Heart left ventricle (tissue), 13 donors: ENCODE results near the gene EID1.

Experiments used
- POLR2A ChIP-seq, 2 donors: fragments of 450-650 bp; IDR thresholded peaks; one replicate each; pipeline ENCODE4 v1.6.1; 2017; ENCODE audit warnings: antibody characterized with exemption in 2 of 2, mild to moderate bottlenecking in 2 of 2, moderate library complexity in 2 of 2
- TF ChIP-seq, protein P1 (sequence below), 12 donors: fragments of 200-600 bp; sonication (generic) in 4 of 12; IDR thresholded peaks; one replicate each; pipeline versions ENCODE4 v1.5.0 to v1.8.0; 2018 to 2022; ENCODE audit warnings: antibody characterized with exemption in 12 of 12, mild to moderate bottlenecking in 5 of 12
- donor health status: ischemic (EF 13 %, LVEDD 7.1; RV severe dilation, severe dysfunction).
- donor health status: DM: no; HTN: yes; CAD: no.
- donor health status: DM: no; HTN: no; CAD: no.
- donor health status: ischemic (EF 25% LVEDD 6.9; RV normal size, moderate dysfunction).
- donor health status: ischemic (EF 25% LVEDD 5.7; RV mildly dilated, moderate dysfunction).
- donor health status: ischemic (EF 35%, LVEDD 5.7; RV mildly dilated, moderate dysfunction).
- donor health status: nonischemic (EF 11% LVEDD 7.7; RV severe dilation, severe dysfunction).
- donor health status: DM: yes; HTN: yes; CAD: no.
- donor health status: PGD.
- donor health status: ischemic (EF 29% LVEDD 5.4; RV normal size, mild dysfunction).
- donor health status: nonischemic (EF 23%, LVEDD 6.1; RV moderate dilation, normal function).

GRCh38 chr15:48858401-48858800, 19.5 kb upstream of the EID1 start:
- TF ChIP-seq, protein P1, sequence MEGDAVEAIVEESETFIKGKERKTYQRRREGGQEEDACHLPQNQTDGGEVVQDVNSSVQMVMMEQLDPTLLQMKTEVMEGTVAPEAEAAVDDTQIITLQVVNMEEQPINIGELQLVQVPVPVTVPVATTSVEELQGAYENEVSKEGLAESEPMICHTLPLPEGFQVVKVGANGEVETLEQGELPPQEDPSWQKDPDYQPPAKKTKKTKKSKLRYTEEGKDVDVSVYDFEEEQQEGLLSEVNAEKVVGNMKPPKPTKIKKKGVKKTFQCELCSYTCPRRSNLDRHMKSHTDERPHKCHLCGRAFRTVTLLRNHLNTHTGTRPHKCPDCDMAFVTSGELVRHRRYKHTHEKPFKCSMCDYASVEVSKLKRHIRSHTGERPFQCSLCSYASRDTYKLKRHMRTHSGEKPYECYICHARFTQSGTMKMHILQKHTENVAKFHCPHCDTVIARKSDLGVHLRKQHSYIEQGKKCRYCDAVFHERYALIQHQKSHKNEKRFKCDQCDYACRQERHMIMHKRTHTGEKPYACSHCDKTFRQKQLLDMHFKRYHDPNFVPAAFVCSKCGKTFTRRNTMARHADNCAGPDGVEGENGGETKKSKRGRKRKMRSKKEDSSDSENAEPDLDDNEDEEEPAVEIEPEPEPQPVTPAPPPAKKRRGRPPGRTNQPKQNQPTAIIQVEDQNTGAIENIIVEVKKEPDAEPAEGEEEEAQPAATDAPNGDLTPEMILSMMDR (IDR thresholded peaks at IDR 0.05): no peak
- no peak for TF ChIP-seq POLR2A (IDR thresholded peaks at IDR 0.05)
